HG02763 (cell line): Measurements from ENCODE around the gene DTX4.

Experiments
- ATAC-seq: cut with Tn5 transposase; IDR thresholded peaks from one replicate; pipeline ENCODE4 v1.9.1; 2021; ENCODE audit warnings: mild to moderate bottlenecking, moderate library complexity; ENCODE audit not compliant: unreplicated experiment

Gene DTX4

GRCh38 chr11:59216641-59217564 is 45.0 kb downstream of the DTX4 start:
- ATAC-seq = peak; percentile 89

GRCh38 chr11:59218319-59218718 is 46.4 kb downstream of the DTX4 start:
- no peak for ATAC-seq

- ATAC-seq = no peak
These were observed 47.0 kb downstream of the DTX4 start for GRCh38 chr11:59218893-59219292.

GRCh38 chr11:59219836-59220235 is 47.9 kb downstream of the DTX4 start:
- ATAC-seq = no peak

GRCh38 chr11:59221441-59221840 is 49.5 kb downstream of the DTX4 start:
- ATAC-seq = no peak

- no peak for ATAC-seq
These were observed 50.6 kb downstream of the DTX4 start for GRCh38 chr11:59222464-59223060.

GRCh38 chr11:59223177-59223576 is 51.2 kb downstream of the DTX4 start:
- no peak for ATAC-seq

- no peak for ATAC-seq
These were observed 51.7 kb downstream of the DTX4 start for GRCh38 chr11:59223611-59224010.

- ATAC-seq = no peak
These were observed 52.5 kb downstream of the DTX4 start for GRCh38 chr11:59224351-59224928.

- no peak for ATAC-seq
These were observed 53.1 kb downstream of the DTX4 start for GRCh38 chr11:59225017-59225416.

- ATAC-seq = no peak
These were observed 54.5 kb downstream of the DTX4 start for GRCh38 chr11:59226396-59226795.

GRCh38 chr11:59240322-59240721 is 68.4 kb downstream of the DTX4 start:
- no peak for ATAC-seq

GRCh38 chr11:59243633-59244032 is 71.7 kb downstream of the DTX4 start:
- no peak for ATAC-seq

GRCh38 chr11:59247531-59248227 is 75.7 kb downstream of the DTX4 start:
- ATAC-seq = no peak

GRCh38 chr11:59249535-59249934 is 77.6 kb downstream of the DTX4 start:
- ATAC-seq = no peak

- no peak for ATAC-seq
These were observed 81.1 kb downstream of the DTX4 start for GRCh38 chr11:59253001-59253400.

- no peak for ATAC-seq
These were observed 82.4 kb downstream of the DTX4 start for GRCh38 chr11:59254286-59254685.

GRCh38 chr11:59255281-59255680 is 83.3 kb downstream of the DTX4 start:
- ATAC-seq = no peak
